HL-60/S4 (cell line): ENCODE data around the gene ABHD16A.

Experiments used
- in situ Hi-C: fragments of 300-500 bp; cut with MboI; formaldehyde crosslinking; loops from 2 replicates; pipeline ENCODE4 v1.14.3; 2022; ENCODE audit warnings: low sequenced_read_pairs

The ABHD16A gene

GRCh38 chr6:31702819-31703716, at the start of gene ABHD16A:
TSS of gene ABHD16A (minus strand) at chr6:31703324. CDS start at chr6:31703281, 43 bp downstream.
- in situ Hi-C loops: no loop called here

- in situ Hi-C loops: no loop called here
These were observed 49.7 kb upstream of the ABHD16A start for GRCh38 chr6:31752739-31753319.

DNA sequence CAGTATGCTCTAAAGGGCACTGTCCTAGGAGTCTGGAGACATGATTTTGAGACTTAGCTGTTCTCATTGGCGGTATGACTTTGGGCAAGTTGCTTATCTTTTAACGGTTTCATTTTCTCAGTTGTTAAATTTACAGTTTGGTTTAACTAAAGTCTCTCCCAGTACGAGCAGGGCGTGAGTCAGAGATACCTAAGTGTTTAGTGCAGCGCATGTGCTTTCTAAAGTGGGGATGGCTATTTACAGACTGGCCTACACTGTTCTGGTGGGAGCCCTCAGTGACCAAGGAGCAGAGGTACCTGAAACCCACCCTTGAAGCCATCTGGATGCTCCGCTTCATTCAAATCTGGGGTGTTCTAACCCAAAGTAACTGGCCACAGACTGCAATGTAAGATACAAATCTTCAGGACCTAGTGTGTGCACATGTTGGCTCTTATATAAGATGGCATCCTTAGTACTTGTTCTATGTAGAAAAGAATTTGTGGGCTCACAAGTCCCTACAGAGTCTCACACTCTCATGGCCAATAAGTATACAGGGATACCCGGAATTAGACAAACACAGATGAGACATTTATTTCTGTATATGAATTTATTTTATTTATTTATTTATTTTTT, 47.4 kb upstream of the ABHD16A start:
- in situ Hi-C loops: no loop called here

GRCh38 chr6:31749301-31750036, 46.3 kb upstream of the ABHD16A start:
- in situ Hi-C loops: no loop called here

GRCh38 chr6:31744422-31744821, 41.3 kb upstream of the ABHD16A start:
- in situ Hi-C loops: no loop called here

GRCh38 chr6:31742894-31743293, 39.8 kb upstream of the ABHD16A start:
- in situ Hi-C loops: no loop called here

DNA sequence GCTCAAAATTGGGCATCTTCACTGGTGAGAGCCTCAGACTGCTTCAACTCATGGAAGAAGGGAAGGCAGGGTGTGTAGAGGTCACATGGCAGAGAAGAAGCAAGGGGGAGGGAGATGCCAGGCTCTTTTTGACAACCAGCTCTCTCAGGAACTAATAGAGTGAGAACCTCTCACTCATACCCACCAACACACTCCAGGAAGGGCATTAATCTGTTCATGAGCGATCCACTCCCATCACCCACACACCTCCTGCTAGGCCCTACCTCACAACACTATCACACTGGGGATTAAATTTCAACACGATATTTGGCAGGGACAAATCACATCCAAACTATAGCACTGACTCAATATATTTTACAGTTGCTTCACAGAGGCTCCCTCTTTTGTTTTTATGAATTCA, 38.7 kb upstream of the ABHD16A start:
- in situ Hi-C loops: no loop called here

DNA sequence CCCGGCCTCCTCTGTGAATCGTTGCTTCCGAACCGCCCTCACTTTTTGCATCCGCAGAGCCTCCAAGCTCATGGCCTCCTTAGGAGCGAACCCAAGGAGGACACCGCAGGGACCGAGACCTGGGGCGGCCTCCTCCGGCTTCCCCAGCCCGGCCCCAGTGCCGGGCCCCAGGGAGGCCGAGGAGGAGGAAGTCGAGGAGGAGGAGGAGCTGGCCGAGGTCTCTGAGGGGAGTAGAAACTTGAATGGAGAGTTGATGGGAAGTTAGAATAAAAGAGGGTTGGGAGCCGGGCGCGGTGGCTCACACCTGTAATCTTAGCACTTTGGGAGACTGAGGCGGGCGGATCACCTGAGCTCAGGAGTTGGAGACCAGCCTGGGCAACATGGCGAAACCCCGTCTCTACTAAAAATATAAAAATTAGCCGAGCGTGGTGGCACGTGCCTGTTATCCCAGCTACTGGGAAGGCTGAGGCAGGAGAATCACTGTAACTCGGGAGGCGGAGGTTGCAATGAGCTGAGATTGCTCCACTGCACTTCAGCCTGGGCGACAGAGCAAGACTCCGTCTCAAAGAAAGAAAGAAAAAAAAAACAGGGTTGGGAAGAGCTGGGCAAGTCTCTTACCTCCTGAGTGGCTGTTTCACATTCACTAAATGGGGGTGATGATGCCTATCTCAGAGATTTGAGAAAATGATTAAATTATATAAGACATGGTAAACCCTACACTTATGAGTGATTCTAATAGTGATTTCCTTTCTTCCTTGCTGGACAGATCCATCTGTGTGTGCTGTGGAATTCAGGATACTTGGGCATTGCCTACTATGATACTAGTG, 37.5 kb upstream of the ABHD16A start:
- in situ Hi-C loops: no loop called here

GRCh38 chr6:31739639-31740396, 36.7 kb upstream of the ABHD16A start, which contains the start of gene MSH5:
TSS of gene MSH5 (plus strand) at chr6:31740005. CDS start at chr6:31740467, 462 bp downstream.
- in situ Hi-C loops: no loop called here

GRCh38 chr6:31737991-31738979, 35.2 kb upstream of the ABHD16A start:
- in situ Hi-C loops: no loop called here

- in situ Hi-C loops: no loop called here
These were observed 34.3 kb upstream of the ABHD16A start for GRCh38 chr6:31737315-31737990.

- in situ Hi-C loops: no loop called here
These were observed 33.7 kb upstream of the ABHD16A start for GRCh38 chr6:31736768-31737314.

DNA sequence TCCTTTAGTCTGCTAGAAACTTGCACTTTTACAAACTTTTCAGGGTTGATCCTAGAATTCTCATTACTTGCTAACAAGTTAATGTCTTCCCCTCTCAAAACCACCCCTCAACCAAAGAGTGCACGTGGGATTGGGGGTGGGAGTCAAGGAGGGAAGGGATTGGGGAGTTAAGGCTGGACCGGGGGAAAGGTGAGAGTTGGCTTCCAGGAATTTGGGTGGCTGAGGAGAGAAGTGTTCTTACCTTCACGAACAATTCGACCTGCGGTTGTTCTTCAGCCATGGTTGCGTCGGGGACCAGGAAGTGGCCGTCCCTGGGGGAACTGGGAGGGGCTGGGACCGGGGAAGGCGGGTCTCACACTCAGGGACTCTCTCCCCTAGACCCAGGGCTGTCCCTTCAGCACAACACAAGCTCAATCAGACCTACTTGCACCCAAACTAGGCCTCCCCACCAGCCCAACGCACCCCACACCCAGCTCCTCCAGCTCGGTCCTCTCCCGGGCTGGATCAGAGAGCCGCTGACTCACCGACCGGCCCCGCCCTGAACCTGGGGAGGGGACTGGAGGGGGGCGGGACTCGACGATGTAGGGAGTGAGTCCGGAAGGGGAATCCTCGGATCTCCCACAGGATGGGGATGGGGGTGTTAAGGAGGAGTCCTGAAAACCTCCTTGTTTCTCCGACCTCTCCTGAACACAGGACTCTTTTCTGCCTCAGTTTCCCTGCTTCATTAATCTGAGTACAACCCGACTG, 33.1 kb upstream of the ABHD16A start, which contains the start of gene CLIC1:
Gene CLIC1 (minus strand): TSS at position 510 of the 747 bp plus-strand sequence. CDS start 230 bp downstream, at position 280.
- in situ Hi-C loops: no loop called here

DNA sequence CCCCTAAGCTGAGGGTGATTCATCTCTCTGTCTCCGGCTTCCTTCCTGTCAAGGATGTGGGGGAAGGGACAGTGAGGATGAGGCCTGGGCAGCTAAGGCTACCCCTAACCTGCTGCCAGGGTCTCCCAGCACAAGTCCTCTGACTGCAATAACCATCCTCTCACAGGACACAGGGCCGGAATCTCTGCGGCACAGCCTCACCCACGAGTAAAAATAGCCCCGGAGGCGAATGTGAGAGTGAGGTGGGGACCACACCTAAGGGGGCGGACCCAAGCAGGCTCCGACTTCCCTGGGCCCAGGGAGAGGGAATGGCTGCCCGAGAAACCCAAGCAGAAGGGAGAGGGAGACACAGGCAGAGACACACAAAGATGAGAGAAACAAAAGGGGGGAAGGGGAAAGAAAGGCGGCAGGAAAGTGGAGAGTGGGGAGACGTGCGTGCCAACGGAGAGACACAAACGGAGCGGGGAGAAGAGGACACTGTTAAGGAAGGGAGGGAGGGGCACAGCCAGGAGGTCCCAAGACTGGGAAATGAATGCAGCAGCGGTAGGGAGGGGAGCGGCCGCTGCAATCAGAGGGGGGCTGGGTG, 31.8 kb upstream of the ABHD16A start:
- in situ Hi-C loops: no loop called here

- in situ Hi-C loops: no loop called here
These were observed 31.2 kb upstream of the ABHD16A start for GRCh38 chr6:31734247-31734820.

DNA sequence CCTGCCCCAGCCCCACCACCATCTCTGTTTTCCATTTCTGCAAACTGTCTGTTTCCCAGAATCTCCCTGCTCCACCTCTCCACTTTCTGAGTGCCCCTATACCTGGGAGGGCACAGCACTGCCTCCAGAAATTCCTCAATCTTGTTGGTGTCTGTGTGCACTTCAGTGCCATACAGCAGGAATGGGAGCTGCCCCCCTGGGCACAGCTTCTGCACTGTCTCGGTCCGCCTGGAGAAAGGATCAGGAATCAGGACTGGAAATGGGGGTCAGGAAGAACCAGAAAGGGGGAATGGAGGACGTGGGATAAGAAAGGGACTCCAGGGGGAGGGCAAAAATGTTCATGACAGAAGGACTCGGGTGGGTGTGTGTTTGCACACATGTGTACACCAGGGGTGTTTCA, 30.6 kb upstream of the ABHD16A start:
- in situ Hi-C loops: no loop called here
